Colonic mucosa (tissue), 4 donors: ENCODE measurements around the gene NADK. TPM values are rescaled to one million over a fixed set of nuclear protein-coding genes. Genes with fewer than 3 reads are reported as not detected.

Experiments
- DNase-seq: peaks from one replicate; pipeline ENCODE4 v3.0.0-alpha.2; 2020
- H3K27ac ChIP-seq: fragments of 200-600 bp; one replicate; pipeline ENCODE4 v1.8.0; 2021
- H3K27me3 ChIP-seq: fragments of 200-600 bp; one replicate; pipeline ENCODE4 v1.8.0; 2021
- H3K36me3 ChIP-seq: fragments of 200-600 bp; one replicate; pipeline ENCODE4 v1.8.0; 2021
- H3K4me1 ChIP-seq: fragments of 200-600 bp; one replicate; pipeline ENCODE4 v1.8.0; 2021; ENCODE audit warnings: mild to moderate bottlenecking
- H3K4me3 ChIP-seq: fragments of 200-600 bp; one replicate; pipeline ENCODE4 v1.8.0; 2021
- H3K9ac ChIP-seq, 2 donors: one replicate each; pipeline ENCODE4 v1.7.0; 2013; ENCODE audit warnings: control low read depth in 2 of 2, low read depth in 2 of 2, low read length in 2 of 2
- H3K9me3 ChIP-seq: fragments of 200-600 bp; one replicate; pipeline ENCODE4 v1.8.0; 2021
- intact Hi-C: fragments of 100-400 bp; cut with DNase I; formaldehyde crosslinking; loops from one replicate; pipeline ENCODE4 v1.14.1; 2022
- total RNA-seq, 2 donors: library from RNA; stranded (reverse); fragmentation: NEBNext Ultra II Directional in 1 of 2; extraction: Animal tissue kit (Norgen Biotek cat#: 25700) in 1 of 2; gene quantifications; one replicate each; pipeline ENCODE4 v1.2.1, GENCODE V29; 2021
- TF ChIP-seq, protein P1 (sequence below): fragments of 200-600 bp; IDR thresholded peaks from one replicate; pipeline ENCODE4 v1.8.0; 2022; ENCODE audit warnings: antibody characterized with exemption, mild to moderate bottlenecking
- donor health status: healthy.
- donor health status: DM: no; HTN: no; CAD: no.
- donor health status: DM: no; HTN: no; CAD: no.

Gene NADK
- total RNA-seq, 2 donors from 2014 or later, result 122 to 146 TPM

DNA sequence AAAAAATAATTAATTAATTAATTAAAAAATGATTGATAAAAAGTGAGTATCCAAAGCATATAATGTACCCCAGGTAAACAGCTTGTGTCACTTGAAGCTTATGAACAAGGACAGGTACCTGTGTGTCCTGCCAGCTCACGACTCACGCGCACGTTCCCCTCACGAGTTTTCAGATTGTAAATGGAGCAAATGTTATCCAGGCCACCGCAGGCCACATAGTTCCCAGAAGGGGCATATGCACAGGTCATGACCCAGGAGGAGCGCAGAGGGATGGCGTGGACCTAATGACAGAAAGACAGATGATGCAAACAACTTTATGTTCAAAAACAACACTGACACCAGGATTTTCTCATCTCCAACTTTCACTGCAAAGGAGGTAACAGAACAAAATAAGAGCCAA lies 26.0 kb upstream of the NADK start:
- intact Hi-C loops, result no loop called here
- Histone ChIP-seq H3K27me3 (no peaks in the 10 kb centered on the region), H3K36me3 (peaks cover 16% of the 10 kb centered on the region), H3K4me1 (no peaks in the 10 kb centered on the region), H3K9me3 (no peaks in the 10 kb centered on the region), H3K27ac (no peak overlapping the region), H3K9ac (no peak overlapping the region), H3K4me3 (no peak overlapping the region)
- TF ChIP-seq, protein P1, sequence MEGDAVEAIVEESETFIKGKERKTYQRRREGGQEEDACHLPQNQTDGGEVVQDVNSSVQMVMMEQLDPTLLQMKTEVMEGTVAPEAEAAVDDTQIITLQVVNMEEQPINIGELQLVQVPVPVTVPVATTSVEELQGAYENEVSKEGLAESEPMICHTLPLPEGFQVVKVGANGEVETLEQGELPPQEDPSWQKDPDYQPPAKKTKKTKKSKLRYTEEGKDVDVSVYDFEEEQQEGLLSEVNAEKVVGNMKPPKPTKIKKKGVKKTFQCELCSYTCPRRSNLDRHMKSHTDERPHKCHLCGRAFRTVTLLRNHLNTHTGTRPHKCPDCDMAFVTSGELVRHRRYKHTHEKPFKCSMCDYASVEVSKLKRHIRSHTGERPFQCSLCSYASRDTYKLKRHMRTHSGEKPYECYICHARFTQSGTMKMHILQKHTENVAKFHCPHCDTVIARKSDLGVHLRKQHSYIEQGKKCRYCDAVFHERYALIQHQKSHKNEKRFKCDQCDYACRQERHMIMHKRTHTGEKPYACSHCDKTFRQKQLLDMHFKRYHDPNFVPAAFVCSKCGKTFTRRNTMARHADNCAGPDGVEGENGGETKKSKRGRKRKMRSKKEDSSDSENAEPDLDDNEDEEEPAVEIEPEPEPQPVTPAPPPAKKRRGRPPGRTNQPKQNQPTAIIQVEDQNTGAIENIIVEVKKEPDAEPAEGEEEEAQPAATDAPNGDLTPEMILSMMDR, result no peak
- DNase-seq, result no peak

DNA sequence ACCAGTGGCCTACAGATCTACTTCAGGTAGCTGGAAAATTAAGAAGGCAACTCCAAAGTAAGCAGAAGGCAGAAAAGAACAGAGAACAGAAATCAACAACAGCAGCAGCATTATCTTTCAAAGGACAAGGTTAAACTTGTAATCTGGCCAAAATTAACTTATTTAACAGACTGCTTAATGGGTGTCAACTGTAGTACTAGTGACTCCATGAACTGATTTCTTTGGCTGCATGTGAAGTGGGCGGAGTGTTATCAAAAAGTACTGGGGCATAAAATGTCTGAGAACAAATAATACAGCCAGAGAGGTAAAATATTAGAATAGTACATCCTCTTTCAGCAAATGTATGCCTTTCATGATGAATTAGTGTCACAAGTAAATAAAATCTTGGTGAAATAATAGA lies 24.6 kb upstream of the NADK start:
- H3K4me3 ChIP-seq, result no peak overlapping the region
- H3K36me3 ChIP-seq, result peaks cover 18% of the 10 kb centered on the region
- H3K27ac ChIP-seq, result no peak overlapping the region
- H3K9ac ChIP-seq, result no peak overlapping the region
- H3K4me1 ChIP-seq, result no peaks in the 10 kb centered on the region
- DNase-seq, result no peak
- no peaks in the 10 kb centered on the region for H3K27me3 ChIP-seq
- H3K9me3 ChIP-seq, result no peaks in the 10 kb centered on the region
- TF ChIP-seq, protein P1, result no peak
- intact Hi-C loops, result no loop called here

DNA sequence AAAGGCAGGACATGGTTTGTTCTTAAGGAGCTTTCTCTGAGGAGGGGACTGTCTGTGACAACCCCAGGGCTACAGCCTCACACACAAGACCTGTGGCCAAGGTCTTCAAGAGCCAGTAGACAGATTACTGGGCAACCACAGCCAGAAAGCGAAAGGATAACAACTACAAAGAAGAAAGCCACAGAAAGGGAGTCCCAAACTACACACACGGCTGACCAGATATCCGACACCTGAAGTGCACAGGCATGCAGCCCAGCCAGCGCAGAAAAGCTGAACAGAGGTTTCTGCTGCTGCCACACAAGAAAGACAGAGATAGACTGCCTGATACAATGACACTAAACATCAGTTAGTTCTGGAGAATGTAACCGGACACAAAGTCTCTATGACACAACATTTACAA lies 21.4 kb upstream of the NADK start:
- Histone ChIP-seq H3K4me3 (no peak overlapping the region), H3K27ac (no peak overlapping the region), H3K27me3 (no peaks in the 10 kb centered on the region), H3K4me1 (no peaks in the 10 kb centered on the region), H3K9ac (no peak overlapping the region), H3K36me3 (peaks cover 35% of the 10 kb centered on the region), H3K9me3 (no peaks in the 10 kb centered on the region)
- TF ChIP-seq, protein P1, result no peak
- intact Hi-C loops, result no loop called here
- no peak for DNase-seq

DNA sequence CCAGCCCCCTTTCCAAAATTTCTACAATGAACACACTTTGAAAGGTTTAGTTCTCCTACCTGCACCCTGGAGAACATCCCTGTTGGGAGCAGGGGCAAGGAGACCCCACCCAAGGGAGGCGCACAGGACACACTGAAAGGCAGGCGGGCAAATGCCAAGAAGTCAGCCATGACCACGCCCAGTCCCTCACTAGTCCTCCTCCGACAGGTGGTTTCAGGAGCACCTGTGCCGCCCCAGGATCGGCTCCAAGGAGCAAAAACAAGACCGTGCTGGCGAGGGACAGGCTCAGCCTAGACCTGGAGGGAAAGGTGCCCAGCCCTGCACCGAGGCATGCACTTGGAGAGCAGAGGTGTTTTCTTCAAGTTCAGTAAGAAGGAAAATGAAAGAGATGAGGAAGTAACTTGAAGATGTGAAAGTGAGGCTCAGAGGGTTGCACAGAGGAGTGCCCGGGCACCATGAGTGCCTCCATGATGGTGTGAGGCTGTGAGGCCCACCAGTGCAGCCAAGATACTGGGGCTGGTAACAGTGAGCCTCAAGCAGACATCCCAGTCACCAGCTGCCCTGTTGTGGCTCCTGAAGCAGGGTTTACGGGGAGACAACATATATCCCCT lies 19.6 kb upstream of the NADK start:
- intact Hi-C loops, result no loop called here
- TF ChIP-seq, protein P1, result no peak
- Histone ChIP-seq H3K9ac (no peak overlapping the region), H3K4me1 (no peaks in the 10 kb centered on the region), H3K9me3 (no peaks in the 10 kb centered on the region), H3K27me3 (no peaks in the 10 kb centered on the region), H3K36me3 (peaks cover 25% of the 10 kb centered on the region), H3K27ac (no peak overlapping the region), H3K4me3 (no peak overlapping the region)
- DNase-seq, result no peak

DNA sequence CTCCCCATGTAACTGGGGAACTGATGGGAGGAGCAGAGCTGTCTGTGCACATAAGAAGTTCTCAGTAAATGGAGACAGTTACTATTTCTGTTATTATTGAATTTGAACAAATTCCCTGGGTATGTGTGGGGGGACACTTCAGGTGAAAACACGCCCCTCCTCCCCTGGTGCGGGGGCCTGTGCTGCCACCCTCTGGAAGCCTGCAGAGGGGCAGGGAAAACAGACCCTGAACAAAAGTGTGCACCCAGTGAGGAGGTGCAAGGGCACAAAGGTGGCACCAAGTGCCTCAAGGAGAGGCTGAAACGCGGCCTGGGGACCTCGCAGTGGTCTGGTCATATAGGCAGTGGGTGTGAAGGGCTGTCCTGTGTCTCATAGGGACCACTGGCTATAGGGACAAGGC lies 18.2 kb upstream of the NADK start:
- Histone ChIP-seq H3K36me3 (peaks cover 29% of the 10 kb centered on the region), H3K27me3 (no peaks in the 10 kb centered on the region), H3K27ac (no peak overlapping the region), H3K4me3 (no peak overlapping the region), H3K9ac (no peak overlapping the region), H3K9me3 (no peaks in the 10 kb centered on the region), H3K4me1 (no peaks in the 10 kb centered on the region)
- DNase-seq, result no peak
- intact Hi-C loops, result no loop called here
- TF ChIP-seq, protein P1, result no peak
